HepG2 (cell line): Measurements from ENCODE around the gene LSS. TPM values are rescaled to one million over a fixed set of nuclear protein-coding genes. Genes with fewer than 3 reads are reported as not detected.

Experiments
- ATM ChIP-seq: fragments of 450-650 bp; IDR thresholded peaks from 2 replicates; pipeline ENCODE4 v1.7.1; 2017; ENCODE audit warnings: mild to moderate bottlenecking, borderline replicate concordance
- GLMP ChIP-seq: sonication (generic); formaldehyde crosslinking; IDR thresholded peaks from 2 replicates; pipeline ENCODE4 v1.9.0; 2021; ENCODE audit warnings: missing genetic modification reagents, mild to moderate bottlenecking, borderline replicate concordance
- KDM6A ChIP-seq: IDR thresholded peaks from 2 replicates; pipeline ENCODE4 v1.6.1; 2016; ENCODE audit warnings: low read depth
- KLF11 ChIP-seq: IDR thresholded peaks from 2 replicates; pipeline ENCODE4 v1.6.1; 2016; ENCODE audit warnings: missing compliant biosample characterization
- MIER2 ChIP-seq: IDR thresholded peaks from 2 replicates; pipeline ENCODE4 v1.6.1; 2016; ENCODE audit warnings: missing biosample characterization, missing genetic modification reagents
- POGZ ChIP-seq: sonication (generic); formaldehyde crosslinking; IDR thresholded peaks from 2 replicates; pipeline ENCODE4 v1.4.0; 2020; ENCODE audit warnings: mild to moderate bottlenecking, missing genetic modification reagents
- SMC3 ChIP-seq: IDR thresholded peaks from 2 replicates; pipeline ENCODE4 v1.6.1; 2011; ENCODE audit warnings: low read length, improper control_type of control experiment
- SRF ChIP-seq: IDR thresholded peaks from 2 replicates; pipeline ENCODE4 v1.6.1; 2011; ENCODE audit warnings: mild to moderate bottlenecking, low read depth, low read length, moderate library complexity
- TERF1 ChIP-seq: sonication (generic); formaldehyde crosslinking; IDR thresholded peaks from 2 replicates; pipeline ENCODE4 v1.8.0; 2022; ENCODE audit warnings: mild to moderate bottlenecking, missing genetic modification reagents, moderate library complexity
- TMF1 ChIP-seq: sonication (generic); formaldehyde crosslinking; IDR thresholded peaks from 2 replicates; pipeline ENCODE4 v1.8.1; 2022; ENCODE audit warnings: low read depth, missing genetic modification reagents
- TSC22D2 ChIP-seq: sonication (generic); formaldehyde crosslinking; IDR thresholded peaks from 2 replicates; pipeline ENCODE4 v1.5.1; 2020; ENCODE audit warnings: missing genetic modification reagents, mild to moderate bottlenecking, borderline replicate concordance
- ZBTB4 ChIP-seq: sonication (generic); formaldehyde crosslinking; IDR thresholded peaks from 2 replicates; pipeline ENCODE4 v1.4.0; 2020; ENCODE audit warnings: missing genetic modification reagents, mild to moderate bottlenecking, borderline replicate concordance
- ZC3H4 ChIP-seq: sonication (generic); formaldehyde crosslinking; IDR thresholded peaks from 2 replicates; pipeline ENCODE4 v1.4.0; 2020; ENCODE audit warnings: missing genetic modification reagents, borderline replicate concordance
- ZNF136 ChIP-seq: sonication (generic); formaldehyde crosslinking; IDR thresholded peaks from 2 replicates; pipeline ENCODE4 v1.8.1; 2022; ENCODE audit warnings: low read depth, mild to moderate bottlenecking, moderate library complexity, missing genetic modification reagents
- ZNF282 ChIP-seq: fragments of 450-650 bp; IDR thresholded peaks from 2 replicates; pipeline ENCODE4 v1.6.1; 2018; ENCODE audit not compliant: partially characterized antibody
- ZNF343 ChIP-seq: sonication (generic); formaldehyde crosslinking; IDR thresholded peaks from 2 replicates; pipeline ENCODE4 v1.4.0; 2020; ENCODE audit warnings: mild to moderate bottlenecking, missing genetic modification reagents
- ZNF580 ChIP-seq: IDR thresholded peaks from 2 replicates; pipeline ENCODE4 v1.6.1; 2016; ENCODE audit warnings: low read depth, borderline replicate concordance
- ZNF607 ChIP-seq: sonication (generic); formaldehyde crosslinking; IDR thresholded peaks from 2 replicates; pipeline ENCODE4 v1.5.1; 2020; ENCODE audit warnings: missing genetic modification reagents, mild to moderate bottlenecking, borderline replicate concordance
- ZNF749 ChIP-seq: sonication (generic); formaldehyde crosslinking; IDR thresholded peaks from 2 replicates; pipeline ENCODE4 v1.8.0; 2022; ENCODE audit warnings: mild to moderate bottlenecking, missing genetic modification reagents, moderate library complexity, borderline replicate concordance
- ZNF768 ChIP-seq: sonication (generic); formaldehyde crosslinking; IDR thresholded peaks from 2 replicates; pipeline ENCODE4 v1.4.0; 2020; ENCODE audit warnings: missing genetic modification reagents
- ZNF788 ChIP-seq: sonication (generic); formaldehyde crosslinking; IDR thresholded peaks from 2 replicates; pipeline ENCODE4 v1.5.0; 2020; ENCODE audit warnings: mild to moderate bottlenecking, missing genetic modification reagents, borderline replicate concordance
- ZNF879 ChIP-seq: sonication (generic); formaldehyde crosslinking; IDR thresholded peaks from 2 replicates; pipeline ENCODE4 v1.8.1; 2023; ENCODE audit warnings: missing genetic modification reagents
- polyA plus RNA-seq, 8 experiments: library from polyadenylated mRNA; depleted of rRNA in 3 of 8; stranded (reverse) in 7 of 8; unstranded in 1 of 8; fragments of >200 nt; fragmentation: Illumina TruSeq in 4 of 8; extraction: Trizol in 4 of 8; gene quantifications; 2 replicates each; pipeline versions ENCODE4 v1.2.1 to v1.2.3, GENCODE V29; 2011 to 2016; ENCODE audit warnings: low read depth in 4 of 8, missing spikeins in 1 of 8, mixed read lengths in 1 of 8; ENCODE audit not compliant: insufficient read depth in 1 of 8
- total RNA-seq, 5 experiments: library from RNA; depleted of rRNA; stranded (reverse); fragments of >200 nt; fragmentation: Illumina TruSeq; extraction: Trizol; gene quantifications; 2 replicates each; pipeline ENCODE4 v1.2.3, GENCODE V29; 2016; ENCODE audit warnings: low read depth in 1 of 5
- TF ChIP-seq, protein P1 (sequence below): sonication (generic); formaldehyde crosslinking; IDR thresholded peaks from 2 replicates; pipeline ENCODE4 v1.8.0; 2023; ENCODE audit warnings: mild to moderate bottlenecking, missing genetic modification reagents

Gene LSS
- total and polyA plus RNA-seq, 2 of the 13 experiments (the other 11 are each of a cell fraction or from before 2014, with no cell fraction given), result 72.6 to 113 TPM

- peak; percentile 37; the same call in 1 of the 2 replicates for TF ChIP-seq TSC22D2 (CRISPR knock-in tag)
- peak; percentile 10; the same call in 1 of the 2 replicates for TF ChIP-seq SMC3
- no peak for TF ChIP-seq ZNF749
- TF ChIP-seq MIER2 (CRISPR knock-in tag), result no peak
- TF ChIP-seq ZBTB4 (CRISPR knock-in tag), result no peak
- TF ChIP-seq ZNF788 (CRISPR knock-in tag), result no peak; the same call in 1 of the 2 replicates
- TF ChIP-seq, protein P1, sequence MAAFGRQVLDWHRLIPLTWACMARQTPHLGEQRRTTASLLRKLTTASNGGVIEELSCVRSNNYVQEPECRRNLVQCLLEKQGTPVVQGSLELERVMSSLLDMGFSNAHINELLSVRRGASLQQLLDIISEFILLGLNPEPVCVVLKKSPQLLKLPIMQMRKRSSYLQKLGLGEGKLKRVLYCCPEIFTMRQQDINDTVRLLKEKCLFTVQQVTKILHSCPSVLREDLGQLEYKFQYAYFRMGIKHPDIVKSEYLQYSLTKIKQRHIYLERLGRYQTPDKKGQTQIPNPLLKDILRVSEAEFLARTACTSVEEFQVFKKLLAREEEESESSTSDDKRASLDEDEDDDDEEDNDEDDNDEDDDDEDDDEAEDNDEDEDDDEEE (CRISPR knock-in tag), result peak; percentile 73; the same call in 1 of the 2 replicates
- TF ChIP-seq ZNF768 (CRISPR knock-in tag), result peak; percentile 46; the same call in 1 of the 2 replicates
- TF ChIP-seq ZNF879, result no peak; the same call in 1 of the 2 replicates
- 0 out of 2 replicates have a peak, but pooled peaks have one; percentile 33 for TF ChIP-seq KLF11 (CRISPR knock-in tag)
- TF ChIP-seq ZNF580 (CRISPR knock-in tag), result no peak
- no peak for TF ChIP-seq ZC3H4 (CRISPR knock-in tag)
- TF ChIP-seq ZNF282, result no peak
- no peak for TF ChIP-seq KDM6A (CRISPR knock-in tag)
- TF ChIP-seq ZNF607, result no peak
- TF ChIP-seq ZNF136 (CRISPR knock-in tag), result peak; percentile 42; the same call in 1 of the 2 replicates
- no peak for TF ChIP-seq ZNF343 (CRISPR knock-in tag)
- no peak for TF ChIP-seq SRF
- no peak for TF ChIP-seq ATM
- no peak; the same call in 1 of the 2 replicates for TF ChIP-seq TMF1 (CRISPR knock-in tag)
- no peak for TF ChIP-seq POGZ (CRISPR knock-in tag)
- no peak for TF ChIP-seq TERF1 (CRISPR knock-in tag)
- no peak for TF ChIP-seq GLMP (CRISPR knock-in tag)
These were observed 75.1 kb downstream of the LSS start (continued) for GRCh38 chr21:46153247-46154154.
